GM12864 (cell line): Measurements from ENCODE around the gene EIPR1.

Experiments
- DNase-seq: peaks from one replicate; pipeline ENCODE4 v3.0.0-alpha.2; 2011; ENCODE audit warnings: low read depth
- H3K4me3 ChIP-seq: 2 replicates; pipeline ENCODE4 v1.5.1; 2011; ENCODE audit warnings: mild to moderate bottlenecking, low read depth, low read length, control low read depth
- CTCF ChIP-seq: IDR thresholded peaks from 2 replicates; pipeline ENCODE4 v1.5.1; 2011; ENCODE audit warnings: low read depth, mild to moderate bottlenecking, moderate library complexity, low read length, control low read depth, inconsistent platforms; ENCODE audit errors: missing control alignments

EIPR1 gene

DNA sequence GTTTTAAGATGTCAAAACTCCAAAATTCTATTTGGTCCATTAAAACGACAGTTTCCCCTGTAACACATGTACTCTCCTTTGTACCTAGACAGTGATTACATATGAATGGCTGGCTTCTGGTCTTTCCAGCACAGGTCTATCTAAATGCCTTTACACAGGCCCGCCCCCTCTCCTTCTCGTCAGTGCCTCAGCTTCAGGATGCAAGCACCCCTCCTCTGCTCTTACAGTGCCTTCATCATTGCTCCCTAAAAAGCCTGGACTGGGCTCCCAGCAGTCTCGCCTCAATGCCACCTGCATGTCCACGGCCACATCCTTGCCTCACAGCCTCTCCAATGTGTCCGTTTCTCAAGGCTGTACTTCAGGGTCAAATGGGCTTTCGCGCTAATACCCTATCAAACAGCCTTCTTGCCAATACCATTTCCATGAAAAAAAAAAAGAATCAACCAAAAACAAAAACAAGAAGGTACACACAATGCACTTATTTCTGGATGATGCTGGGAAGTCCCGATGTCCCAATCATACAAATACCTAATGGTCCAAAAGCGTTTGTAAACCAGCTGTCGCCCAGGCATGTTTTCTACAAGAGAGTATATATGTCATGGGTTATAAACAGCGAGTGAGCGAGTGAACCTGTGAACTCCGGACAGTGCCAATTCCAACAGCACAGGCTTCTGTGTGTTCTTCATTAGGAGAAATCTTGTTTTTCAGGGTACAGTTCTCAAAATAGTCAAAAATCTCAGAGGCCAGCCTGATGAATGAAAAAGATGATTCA is 77.2 kb downstream of the EIPR1 start:
- no peak for TF ChIP-seq CTCF
- no peak for DNase-seq
- H3K4me3 ChIP-seq: no peak overlapping the region

DNA sequence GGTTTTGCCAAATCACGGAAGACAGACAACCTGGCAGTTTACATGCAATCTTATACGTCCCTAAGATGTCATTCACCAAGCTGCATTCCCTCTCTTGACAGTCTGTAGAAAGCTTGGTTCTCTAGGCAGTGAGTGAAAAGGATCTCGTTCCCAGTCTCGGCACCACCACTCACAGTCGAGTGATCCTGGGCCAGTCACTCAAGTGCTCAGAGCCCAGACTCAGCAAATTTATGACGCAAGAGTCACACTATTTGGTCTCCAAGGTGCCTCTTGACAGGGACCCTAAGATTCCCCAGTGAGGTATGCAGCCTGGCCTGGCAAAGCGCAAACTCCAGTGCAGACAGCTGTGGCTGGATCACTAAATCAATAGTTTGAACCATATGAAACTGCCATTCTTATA is 77.9 kb downstream of the EIPR1 start:
- no peak for TF ChIP-seq CTCF
- no peak for DNase-seq
- no peak overlapping the region for H3K4me3 ChIP-seq

DNA sequence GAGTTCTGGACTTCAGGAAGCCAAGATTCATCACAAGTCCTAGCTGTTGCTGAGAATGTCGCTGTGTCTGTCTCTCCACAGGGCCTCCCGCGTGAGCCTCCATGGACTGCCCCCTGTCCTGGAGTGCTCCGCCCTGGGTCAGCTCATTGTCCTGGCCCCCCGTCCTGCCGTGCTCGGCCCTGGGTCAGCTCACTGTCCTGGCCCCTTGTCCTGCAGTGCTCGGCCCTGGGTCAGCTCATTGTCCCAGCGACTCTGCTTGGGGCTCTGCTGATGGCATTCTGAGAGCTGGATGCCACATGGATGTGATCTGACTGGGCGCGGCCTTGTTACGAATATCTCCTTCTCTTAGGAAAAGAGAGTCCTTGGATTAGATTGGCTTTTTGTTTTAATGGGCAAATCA is 78.5 kb downstream of the EIPR1 start:
- no peak for TF ChIP-seq CTCF
- no peak for DNase-seq
- no peak overlapping the region for H3K4me3 ChIP-seq

- DNase-seq: no peak
- TF ChIP-seq CTCF: no peak
- H3K4me3 ChIP-seq: no peak overlapping the region
Measured at GRCh38 chr2:3298191-3298590, 79.4 kb downstream of the EIPR1 start.

GRCh38 chr2:3297523-3297922 is 80.1 kb downstream of the EIPR1 start:
- no peak for DNase-seq
- no peak overlapping the region for H3K4me3 ChIP-seq
- no peak for TF ChIP-seq CTCF

- no peak for DNase-seq
- no peak for TF ChIP-seq CTCF
- H3K4me3 ChIP-seq: no peak overlapping the region
Measured at GRCh38 chr2:3296182-3296972, 81.2 kb downstream of the EIPR1 start.

GRCh38 chr2:3294493-3294892 is 83.1 kb downstream of the EIPR1 start:
- no peak for TF ChIP-seq CTCF
- no peak for DNase-seq
- H3K4me3 ChIP-seq: no peak overlapping the region
